CD4-positive, alpha-beta T cell treated with Interleukin-17A for 4 hours (primary cell): Measurements from ENCODE around the gene IL17REL.

Source experiments
- DNase-seq: peaks from one replicate; pipeline ENCODE4 v3.0.0-alpha.2; 2020; ENCODE audit warnings: mixed read lengths

IL17REL gene

DNA sequence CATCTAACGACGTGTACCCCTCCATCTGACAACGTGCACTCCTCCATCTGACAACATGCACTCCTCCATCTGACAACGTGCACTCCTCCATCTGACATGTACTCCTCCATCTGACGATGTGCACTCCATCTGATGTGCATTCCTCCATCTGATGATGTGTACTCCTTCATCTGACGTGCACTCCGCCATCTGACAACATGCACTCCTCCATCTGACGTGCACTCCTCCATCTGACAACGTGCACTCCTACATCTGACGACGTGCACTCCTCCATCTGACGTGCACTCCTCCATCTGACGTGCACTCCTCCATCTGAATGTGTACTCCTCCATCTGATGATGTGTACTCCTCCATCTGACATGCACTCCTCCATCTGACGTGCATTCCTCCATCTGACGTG lies 8.0 kb upstream of the IL17REL start:
- no peak for DNase-seq

- no peak for DNase-seq
Measured at GRCh38 chr22:50019316-50019715, 6.8 kb upstream of the IL17REL start.

- DNase-seq: peak; percentile 50
Measured at GRCh38 chr22:50018608-50019285, 6.2 kb upstream of the IL17REL start.

DNA sequence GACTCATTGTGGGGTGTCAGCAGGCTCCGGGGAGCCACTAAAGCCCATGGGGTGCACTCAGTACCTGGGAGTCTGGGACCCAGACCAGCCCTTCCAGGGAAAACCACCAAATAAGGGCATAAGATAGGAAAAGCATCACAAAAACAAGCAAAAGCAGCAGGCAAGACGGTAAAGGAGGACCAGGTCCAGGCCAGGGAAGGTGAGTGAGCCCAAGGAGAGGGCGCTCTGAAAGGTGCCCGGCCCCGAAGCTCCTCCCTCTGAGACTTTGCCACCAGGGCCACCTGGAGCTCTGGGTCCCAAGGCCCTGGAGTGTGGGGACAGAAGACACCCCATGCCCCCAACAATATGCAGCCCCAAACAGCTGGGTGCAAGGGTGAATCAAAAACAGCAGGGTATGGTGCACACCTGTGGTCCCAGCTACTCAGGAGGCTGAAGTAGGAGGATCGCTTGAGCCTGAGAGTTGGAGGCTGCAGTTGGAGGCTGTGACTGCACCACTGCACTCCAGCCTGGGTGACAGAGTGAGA lies 5.2 kb upstream of the IL17REL start:
- no peak for DNase-seq

- DNase-seq: peak; percentile 65
Measured at GRCh38 chr22:50016988-50017700, 4.6 kb upstream of the IL17REL start.

- no peak for DNase-seq
Measured at GRCh38 chr22:50016308-50016987, 3.9 kb upstream of the IL17REL start.

GRCh38 chr22:50015451-50016307 lies 3.1 kb upstream of the IL17REL start:
- no peak for DNase-seq

- DNase-seq: peak; percentile 27
Measured at GRCh38 chr22:50014655-50015401, 2.3 kb upstream of the IL17REL start.

- no peak for DNase-seq
Measured at GRCh38 chr22:50014053-50014501, 1.5 kb upstream of the IL17REL start.

DNA sequence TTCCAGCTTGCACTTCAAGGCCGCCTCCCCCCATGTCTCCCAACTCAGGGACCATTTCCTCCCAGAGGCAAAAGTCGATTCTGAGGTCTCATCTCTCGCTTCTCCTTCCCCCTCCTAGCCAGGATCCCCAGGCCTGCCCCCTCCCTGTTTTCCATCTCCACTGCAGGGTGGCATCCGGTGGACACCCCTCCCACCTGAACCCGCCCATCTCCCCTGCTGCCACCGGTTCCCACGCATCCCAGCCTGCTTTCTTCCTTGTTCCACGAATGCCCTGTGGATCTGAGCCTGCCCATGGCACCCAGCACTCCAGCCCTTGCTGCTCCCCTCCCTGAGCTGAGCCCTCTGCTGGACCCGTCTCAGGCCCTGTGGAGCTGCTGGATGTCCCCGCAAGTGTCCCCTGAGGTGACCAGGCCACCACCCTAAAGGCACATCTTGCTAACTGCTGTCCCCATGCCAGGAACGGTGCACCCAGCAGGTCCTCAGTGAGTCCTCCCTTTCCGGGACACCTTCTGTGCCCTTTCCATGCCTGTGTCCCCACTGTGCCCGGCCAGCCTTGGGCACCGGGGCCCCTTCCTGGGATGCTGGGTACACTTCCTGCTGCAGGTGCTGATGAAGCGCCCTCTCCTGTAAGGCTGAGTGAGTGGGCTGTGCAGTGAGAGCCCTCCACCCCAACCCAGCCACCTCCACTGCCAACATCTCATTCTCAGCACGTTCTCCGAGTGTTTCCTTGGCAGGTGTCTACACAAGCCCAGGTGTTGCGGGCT lies 936 bp downstream of the IL17REL start:
- no peak for DNase-seq

DNA sequence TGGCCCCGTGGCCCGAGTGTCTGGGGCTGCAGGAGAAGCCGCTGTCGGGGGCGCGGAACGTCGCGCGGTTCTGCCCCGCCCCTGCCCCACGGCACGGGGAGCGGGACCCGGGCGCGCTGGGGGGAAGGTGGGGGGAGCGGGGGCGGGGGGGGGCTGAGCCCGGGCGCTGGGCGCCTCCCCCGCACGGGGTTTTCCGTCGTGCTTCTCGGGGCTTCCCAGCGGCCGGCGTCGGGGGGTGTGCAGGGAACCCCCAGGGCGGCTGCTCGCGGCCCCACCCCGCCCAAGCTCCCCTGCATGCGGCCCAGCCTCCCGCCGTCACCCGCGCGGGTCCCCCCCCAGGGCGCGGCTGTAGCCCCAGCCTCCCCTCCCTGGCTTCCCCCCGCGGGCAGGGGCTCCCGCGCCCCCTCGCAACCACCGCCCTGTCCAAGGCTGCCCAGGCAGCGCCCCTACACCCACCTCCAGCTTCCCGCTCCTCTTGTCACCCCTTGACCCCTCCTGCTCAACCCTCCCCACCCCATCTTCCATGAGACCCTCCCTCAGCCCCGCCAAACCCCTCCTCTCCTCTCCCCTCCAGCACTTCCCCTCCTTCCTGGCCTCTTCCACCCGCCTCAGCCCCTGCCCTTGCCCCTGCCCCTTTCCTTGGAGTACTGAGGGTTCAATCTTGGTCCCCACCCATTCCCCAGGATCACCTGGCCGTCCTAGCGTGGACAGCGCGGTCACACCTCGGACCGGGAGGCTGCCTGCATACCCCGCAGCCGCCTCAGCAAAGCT lies 1.7 kb downstream of the IL17REL start:
- peak; percentile 58 for DNase-seq

DNA sequence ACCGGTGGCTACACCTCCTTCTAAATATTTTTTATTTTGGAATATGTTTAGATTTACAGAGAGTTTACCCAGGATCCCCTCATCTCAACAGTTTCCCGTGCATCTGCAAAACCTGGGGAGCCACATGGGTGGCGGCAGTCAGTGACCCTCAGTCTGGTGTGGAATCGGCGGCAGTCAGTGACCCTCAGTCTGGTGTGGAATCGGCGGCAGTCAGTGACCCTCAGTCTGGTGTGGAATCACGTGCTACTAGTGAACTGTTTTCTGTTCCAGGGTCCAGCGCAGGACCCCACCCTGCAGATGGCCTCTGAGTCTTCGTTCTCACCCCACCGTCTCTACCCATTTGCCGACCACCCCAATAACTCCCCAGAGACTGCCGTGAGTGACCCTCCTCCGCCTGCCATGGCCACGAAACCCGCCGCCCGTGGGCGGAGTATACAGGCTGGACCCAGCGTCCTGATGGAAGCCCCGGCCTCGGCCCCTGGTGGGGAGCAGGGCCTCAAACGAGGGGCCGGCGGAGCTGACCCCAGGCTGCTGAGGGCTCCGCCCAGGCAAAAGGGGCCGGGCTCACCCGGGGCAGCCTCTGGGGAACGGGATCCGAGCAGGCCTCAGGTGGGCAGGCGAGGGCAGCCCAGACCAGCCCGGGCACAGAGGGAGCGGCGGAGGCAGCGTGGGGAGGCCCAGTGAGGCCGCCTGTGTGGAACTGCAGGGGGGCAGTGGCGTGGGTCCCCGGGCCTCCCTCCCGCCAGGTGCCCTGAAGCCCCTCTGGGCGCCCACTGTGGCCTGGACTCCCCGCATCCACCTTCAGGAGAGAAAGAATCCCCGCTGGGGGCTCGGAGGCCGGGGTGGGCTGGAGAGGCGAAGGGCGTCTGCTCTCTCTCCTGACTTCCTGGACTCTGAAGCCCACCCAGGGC lies 2.5 kb downstream of the IL17REL start:
- no peak for DNase-seq

DNA sequence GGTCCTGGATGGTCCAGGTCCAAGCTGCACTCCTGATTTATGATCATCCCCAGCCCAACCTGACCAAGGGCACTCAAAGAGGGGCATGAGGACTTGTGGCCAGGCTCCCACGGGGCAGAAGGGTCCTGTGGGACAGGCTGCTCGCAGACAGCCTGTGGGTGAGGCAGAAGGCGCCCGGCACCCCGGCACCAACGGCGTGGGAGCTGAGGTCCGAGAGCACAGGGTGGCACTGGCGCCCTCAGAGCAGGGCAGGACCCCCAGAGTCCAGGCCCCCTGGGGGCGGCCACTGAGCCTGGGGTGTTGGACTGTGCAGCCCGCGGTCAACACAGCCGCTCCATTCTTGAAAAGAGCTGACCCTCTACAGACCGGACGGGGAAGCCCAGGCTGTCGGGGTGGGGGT lies 3.3 kb downstream of the IL17REL start:
- no peak for DNase-seq

DNA sequence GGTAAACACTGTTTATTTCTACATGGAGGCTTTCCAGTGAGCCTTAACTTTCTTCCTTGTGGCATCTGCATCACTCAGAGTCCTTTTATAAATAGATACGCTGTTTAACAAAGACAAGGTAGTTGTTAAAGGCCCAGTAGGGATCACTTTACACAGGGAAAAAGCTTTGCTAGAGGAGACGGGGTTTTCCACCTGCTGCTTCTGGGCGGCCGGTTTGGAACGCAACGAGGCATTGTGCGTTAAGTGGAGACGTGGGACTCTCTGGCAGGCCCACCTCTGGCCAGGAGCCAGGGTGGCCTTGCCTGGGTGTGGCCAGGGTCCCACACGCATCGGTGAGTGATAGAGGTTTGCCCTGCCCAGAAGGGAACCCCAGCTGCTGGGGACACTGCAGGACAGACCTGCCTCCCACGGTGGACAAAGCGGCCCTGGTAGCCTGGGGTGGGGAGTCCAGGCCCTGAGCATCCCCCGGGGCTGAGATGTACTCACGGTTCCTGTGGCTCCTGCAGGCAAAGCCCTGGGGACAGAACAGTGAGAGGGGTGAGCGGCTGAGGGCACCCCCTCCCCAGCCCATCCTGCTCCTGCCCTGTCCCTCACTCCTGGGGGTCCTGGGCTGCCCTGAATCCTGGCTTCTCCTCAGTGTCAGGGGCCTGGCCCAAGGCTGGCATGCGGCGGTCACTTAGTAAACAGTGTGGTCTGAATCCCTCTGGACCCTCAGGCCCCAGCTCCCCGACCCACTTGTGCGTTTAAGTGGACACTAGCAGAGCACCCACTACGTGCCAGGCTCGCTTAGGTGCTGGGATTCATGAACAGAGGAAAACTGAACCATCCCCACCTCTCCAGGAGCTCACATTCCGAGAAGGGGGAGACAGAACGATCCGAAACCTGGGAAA lies 4.2 kb downstream of the IL17REL start:
- DNase-seq: no peak

- no peak for DNase-seq
Measured at GRCh38 chr22:50007057-50007511, 5.5 kb downstream of the IL17REL start.

GRCh38 chr22:50004918-50005317 lies 7.6 kb downstream of the IL17REL start:
- DNase-seq: no peak

DNA sequence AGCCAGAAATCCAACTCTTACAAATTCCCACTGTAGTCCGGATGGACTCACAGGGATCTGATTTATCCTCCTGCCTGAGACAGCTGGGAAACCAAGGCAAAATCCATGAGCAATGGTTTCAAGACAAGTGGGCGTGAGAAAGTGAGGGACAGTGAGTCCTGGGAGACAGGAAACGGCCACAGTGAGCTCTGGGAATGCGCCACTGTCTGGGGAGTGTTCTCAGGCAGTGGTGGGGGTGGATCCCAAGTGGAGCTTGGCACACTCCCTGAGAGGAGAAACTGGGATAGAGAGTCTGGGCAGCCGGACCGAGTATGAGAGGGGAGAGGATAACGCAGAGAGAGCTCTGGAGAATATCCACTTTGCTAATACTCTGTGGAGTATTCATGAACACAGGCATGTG lies 9.8 kb downstream of the IL17REL start:
- no peak for DNase-seq
